ENCODE measurements around the gene RGS3.

The RGS3 gene

DNA sequence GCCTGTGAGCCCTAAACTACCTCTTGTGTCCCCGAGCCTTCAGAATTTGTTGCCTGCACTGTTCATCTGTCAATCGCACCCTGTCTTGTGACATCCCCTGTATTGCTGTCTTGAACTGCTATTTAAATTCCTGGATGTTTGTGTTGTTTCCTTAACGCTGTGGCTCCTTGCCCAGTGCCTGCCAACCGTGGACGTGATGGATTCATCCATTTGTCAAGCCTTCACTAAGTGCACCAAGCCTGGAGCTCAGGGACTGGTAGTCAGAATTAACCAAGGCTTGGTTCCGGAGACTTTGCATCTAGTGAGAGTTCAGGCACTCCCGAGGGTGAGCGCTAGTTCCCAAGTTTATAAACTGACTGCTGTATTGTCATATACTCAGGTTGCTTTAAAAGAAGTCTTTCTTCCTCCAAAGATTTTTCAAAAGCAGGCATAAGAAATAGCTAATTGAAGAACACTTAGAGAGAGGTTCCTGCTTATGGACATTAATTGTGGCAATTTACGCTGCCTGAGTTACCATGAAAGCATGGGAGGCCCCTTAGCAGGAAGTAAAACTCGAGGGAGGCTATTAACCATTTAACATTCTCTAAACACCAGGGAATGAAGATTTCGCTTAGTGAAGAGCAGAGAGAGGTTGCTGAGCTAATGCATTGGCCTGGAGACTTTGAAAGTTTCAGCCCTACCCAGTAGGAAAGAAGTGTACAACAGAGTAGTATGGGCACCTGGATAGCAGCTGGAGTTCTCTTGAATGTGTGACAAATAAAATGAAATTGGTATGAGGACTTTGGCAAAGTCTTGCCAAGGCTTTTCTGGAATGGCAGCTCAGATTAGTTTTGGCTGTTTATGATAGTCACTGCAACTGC lies 29.0 kb downstream of the RGS3 start:
- Histone ChIP-seq H3K27ac (ENCODE audit: low read length) (no peak overlapping the region), H2AFZ (ENCODE audit: low read depth, low read length) (no peak overlapping the region), H3K79me2 (ENCODE audit: low read length) (no peaks in the 10 kb centered on the region), H3K4me3 (ENCODE audit: low read length) (no peak overlapping the region), H3K9ac (ENCODE audit: low read length) (no peak overlapping the region), H3K27me3 (ENCODE audit: low read depth, low read length) (no peaks in the 10 kb centered on the region), H3K4me1 (ENCODE audit: low read length) (peaks cover 8% of the 10 kb centered on the region), H3K4me2 (ENCODE audit: low read length) (no peak overlapping the region; the same call in 1 of the 2 replicates), H3K36me3 (replicated peaks; ENCODE audit: low read depth, low read length) (no peaks in the 10 kb centered on the region), H3K9me3 (ENCODE audit: insufficient read depth, low read length) (no peaks in the 10 kb centered on the region), H4K20me1 (ENCODE audit: insufficient read depth, low read length) (no peaks in the 10 kb centered on the region)
- TF ChIP-seq EZH2phosphoT487 (IDR thresholded peaks at IDR 0.05; ENCODE audit: low read depth) = no peak
- TF ChIP-seq, protein P1, sequence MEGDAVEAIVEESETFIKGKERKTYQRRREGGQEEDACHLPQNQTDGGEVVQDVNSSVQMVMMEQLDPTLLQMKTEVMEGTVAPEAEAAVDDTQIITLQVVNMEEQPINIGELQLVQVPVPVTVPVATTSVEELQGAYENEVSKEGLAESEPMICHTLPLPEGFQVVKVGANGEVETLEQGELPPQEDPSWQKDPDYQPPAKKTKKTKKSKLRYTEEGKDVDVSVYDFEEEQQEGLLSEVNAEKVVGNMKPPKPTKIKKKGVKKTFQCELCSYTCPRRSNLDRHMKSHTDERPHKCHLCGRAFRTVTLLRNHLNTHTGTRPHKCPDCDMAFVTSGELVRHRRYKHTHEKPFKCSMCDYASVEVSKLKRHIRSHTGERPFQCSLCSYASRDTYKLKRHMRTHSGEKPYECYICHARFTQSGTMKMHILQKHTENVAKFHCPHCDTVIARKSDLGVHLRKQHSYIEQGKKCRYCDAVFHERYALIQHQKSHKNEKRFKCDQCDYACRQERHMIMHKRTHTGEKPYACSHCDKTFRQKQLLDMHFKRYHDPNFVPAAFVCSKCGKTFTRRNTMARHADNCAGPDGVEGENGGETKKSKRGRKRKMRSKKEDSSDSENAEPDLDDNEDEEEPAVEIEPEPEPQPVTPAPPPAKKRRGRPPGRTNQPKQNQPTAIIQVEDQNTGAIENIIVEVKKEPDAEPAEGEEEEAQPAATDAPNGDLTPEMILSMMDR (IDR thresholded peaks at IDR 0.05; ENCODE audit: low read depth, low read length) = no peak

DNA sequence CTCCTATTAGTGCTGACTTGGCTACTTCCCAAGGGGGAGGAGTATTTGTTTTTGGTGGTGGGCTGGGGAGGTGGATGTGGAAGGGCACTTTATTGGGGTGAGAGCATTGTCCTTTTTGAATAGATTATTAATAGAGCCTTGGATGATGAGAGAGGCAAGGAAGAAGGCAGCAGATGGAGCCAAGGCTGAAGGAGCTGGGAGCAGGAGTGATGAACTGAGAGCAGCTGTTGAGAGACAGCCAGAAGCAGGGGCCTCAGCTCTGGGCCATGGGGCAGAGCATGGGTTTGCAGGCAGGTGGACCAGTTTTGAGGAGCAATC lies 29.6 kb downstream of the RGS3 start:
- Histone ChIP-seq H3K9ac (ENCODE audit: low read length) (no peak overlapping the region), H2AFZ (ENCODE audit: low read depth, low read length) (no peak overlapping the region), H3K4me2 (ENCODE audit: low read length) (no peak overlapping the region; the same call in 1 of the 2 replicates), H4K20me1 (ENCODE audit: insufficient read depth, low read length) (no peaks in the 10 kb centered on the region), H3K9me3 (ENCODE audit: insufficient read depth, low read length) (no peaks in the 10 kb centered on the region), H3K4me1 (ENCODE audit: low read length) (peaks cover 8% of the 10 kb centered on the region), H3K27ac (ENCODE audit: low read length) (no peak overlapping the region), H3K36me3 (replicated peaks; ENCODE audit: low read depth, low read length) (no peaks in the 10 kb centered on the region), H3K4me3 (ENCODE audit: low read length) (no peak overlapping the region), H3K79me2 (ENCODE audit: low read length) (no peaks in the 10 kb centered on the region), H3K27me3 (ENCODE audit: low read depth, low read length) (no peaks in the 10 kb centered on the region)
- TF ChIP-seq, protein P1 (IDR thresholded peaks at IDR 0.05; ENCODE audit: low read depth, low read length) = no peak
- no peak for TF ChIP-seq EZH2phosphoT487 (IDR thresholded peaks at IDR 0.05; ENCODE audit: low read depth)

DNA sequence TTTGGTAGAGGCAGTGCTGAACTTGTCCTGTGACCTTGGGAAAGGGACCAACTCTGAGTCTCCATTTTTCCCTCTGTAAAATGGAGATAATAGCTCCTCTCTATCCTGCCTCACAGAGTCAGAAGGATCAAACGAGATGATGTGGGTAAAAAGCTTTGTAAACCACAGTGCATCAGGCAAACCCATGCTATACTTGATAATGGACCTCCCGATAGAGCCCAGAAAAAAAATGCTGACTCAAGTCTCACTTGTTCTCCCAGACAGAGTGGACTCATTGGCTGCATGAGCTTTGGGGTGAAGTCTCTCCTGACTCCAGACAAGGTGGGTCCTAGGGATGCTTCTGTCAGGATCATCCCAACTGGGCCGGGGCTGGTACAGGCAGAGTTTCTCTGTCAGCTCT lies 32.0 kb downstream of the RGS3 start:
- Histone ChIP-seq H3K36me3 (replicated peaks; ENCODE audit: low read depth, low read length) (no peaks in the 10 kb centered on the region), H3K27me3 (ENCODE audit: low read depth, low read length) (no peaks in the 10 kb centered on the region), H3K4me1 (ENCODE audit: low read length) (peaks cover 8% of the 10 kb centered on the region), H3K4me3 (ENCODE audit: low read length) (no peak overlapping the region), H3K4me2 (ENCODE audit: low read length) (no peak overlapping the region), H3K27ac (ENCODE audit: low read length) (no peak overlapping the region), H4K20me1 (ENCODE audit: insufficient read depth, low read length) (no peaks in the 10 kb centered on the region), H3K79me2 (ENCODE audit: low read length) (no peaks in the 10 kb centered on the region), H3K9ac (ENCODE audit: low read length) (no peak overlapping the region), H3K9me3 (ENCODE audit: insufficient read depth, low read length) (no peaks in the 10 kb centered on the region), H2AFZ (ENCODE audit: low read depth, low read length) (no peak overlapping the region)
- no peak for TF ChIP-seq EZH2phosphoT487 (IDR thresholded peaks at IDR 0.05; ENCODE audit: low read depth)
- TF ChIP-seq, protein P1 (IDR thresholded peaks at IDR 0.05; ENCODE audit: low read depth, low read length) = no peak

DNA sequence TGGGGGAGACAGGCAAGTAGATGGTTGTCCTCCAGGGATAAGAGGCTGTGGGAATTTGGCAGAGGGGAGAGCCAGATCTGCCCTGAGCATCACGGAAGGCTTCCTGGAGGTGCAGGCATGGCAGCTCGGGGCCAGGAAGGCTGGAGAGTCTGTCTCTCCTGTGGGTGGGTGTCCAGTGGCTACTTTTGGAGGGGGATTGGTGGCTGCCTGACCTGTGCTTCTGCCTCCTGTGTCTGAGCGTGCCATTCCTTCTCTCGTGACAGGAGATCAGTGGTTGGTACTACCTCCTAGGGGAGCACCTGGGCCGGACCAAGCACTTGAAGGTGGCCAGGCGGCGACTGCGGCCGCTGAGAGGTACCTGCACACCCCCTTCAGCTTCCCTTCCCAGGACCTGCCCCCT lies 33.5 kb downstream of the RGS3 start:
- Histone ChIP-seq H3K4me2 (ENCODE audit: low read length) (no peak overlapping the region), H3K36me3 (replicated peaks; ENCODE audit: low read depth, low read length) (no peaks in the 10 kb centered on the region), H3K27ac (ENCODE audit: low read length) (no peak overlapping the region), H3K9ac (ENCODE audit: low read length) (no peak overlapping the region), H3K4me1 (ENCODE audit: low read length) (peaks cover 8% of the 10 kb centered on the region), H4K20me1 (ENCODE audit: insufficient read depth, low read length) (no peaks in the 10 kb centered on the region), H3K9me3 (ENCODE audit: insufficient read depth, low read length) (no peaks in the 10 kb centered on the region), H3K4me3 (ENCODE audit: low read length) (no peak overlapping the region), H2AFZ (ENCODE audit: low read depth, low read length) (no peak overlapping the region), H3K79me2 (ENCODE audit: low read length) (no peaks in the 10 kb centered on the region), H3K27me3 (ENCODE audit: low read depth, low read length) (no peaks in the 10 kb centered on the region)
- TF ChIP-seq, protein P1 (IDR thresholded peaks at IDR 0.05; ENCODE audit: low read depth, low read length) = no peak
- TF ChIP-seq EZH2phosphoT487 (IDR thresholded peaks at IDR 0.05; ENCODE audit: low read depth) = no peak

Data from OCI-LY3 (cell line).